ENCODE results near the gene ITGBL1.

The ITGBL1 gene

DNA sequence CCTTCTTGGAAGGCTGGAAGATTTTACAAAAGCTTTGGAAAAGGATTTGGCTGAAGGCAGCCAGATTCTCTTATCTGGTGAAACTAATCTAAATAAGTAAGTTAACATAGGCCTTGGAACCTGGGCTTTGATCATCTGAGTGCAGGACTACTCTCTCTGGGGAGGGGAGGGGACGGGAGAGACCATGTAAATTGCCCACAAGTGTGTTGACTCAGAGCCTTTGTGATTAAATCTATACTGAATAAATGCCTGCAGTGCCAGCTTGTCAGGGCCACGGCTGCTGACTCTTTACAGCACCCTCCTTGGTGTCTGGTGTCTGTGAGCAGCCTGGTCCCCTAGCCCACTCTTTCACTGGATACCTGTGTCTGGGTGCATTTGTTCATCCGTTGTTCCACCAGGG, 251.4 kb downstream of the ITGBL1 start:
- TF ChIP-seq POLR2A (IDR thresholded peaks at IDR 0.05; ENCODE audit: extremely low read depth, insufficient read length) (no peak), MYC (IDR thresholded peaks at IDR 0.05; ENCODE audit: low read depth, low read length) (no peak), MAX (IDR thresholded peaks at IDR 0.05; ENCODE audit: low read depth, low read length) (no peak)
- TF ChIP-seq, protein P1, sequence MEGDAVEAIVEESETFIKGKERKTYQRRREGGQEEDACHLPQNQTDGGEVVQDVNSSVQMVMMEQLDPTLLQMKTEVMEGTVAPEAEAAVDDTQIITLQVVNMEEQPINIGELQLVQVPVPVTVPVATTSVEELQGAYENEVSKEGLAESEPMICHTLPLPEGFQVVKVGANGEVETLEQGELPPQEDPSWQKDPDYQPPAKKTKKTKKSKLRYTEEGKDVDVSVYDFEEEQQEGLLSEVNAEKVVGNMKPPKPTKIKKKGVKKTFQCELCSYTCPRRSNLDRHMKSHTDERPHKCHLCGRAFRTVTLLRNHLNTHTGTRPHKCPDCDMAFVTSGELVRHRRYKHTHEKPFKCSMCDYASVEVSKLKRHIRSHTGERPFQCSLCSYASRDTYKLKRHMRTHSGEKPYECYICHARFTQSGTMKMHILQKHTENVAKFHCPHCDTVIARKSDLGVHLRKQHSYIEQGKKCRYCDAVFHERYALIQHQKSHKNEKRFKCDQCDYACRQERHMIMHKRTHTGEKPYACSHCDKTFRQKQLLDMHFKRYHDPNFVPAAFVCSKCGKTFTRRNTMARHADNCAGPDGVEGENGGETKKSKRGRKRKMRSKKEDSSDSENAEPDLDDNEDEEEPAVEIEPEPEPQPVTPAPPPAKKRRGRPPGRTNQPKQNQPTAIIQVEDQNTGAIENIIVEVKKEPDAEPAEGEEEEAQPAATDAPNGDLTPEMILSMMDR (IDR thresholded peaks at IDR 0.05; ENCODE audit: low read depth, low read length), result no peak
- DNase-seq (ENCODE audit: low read depth), result no peak

DNA sequence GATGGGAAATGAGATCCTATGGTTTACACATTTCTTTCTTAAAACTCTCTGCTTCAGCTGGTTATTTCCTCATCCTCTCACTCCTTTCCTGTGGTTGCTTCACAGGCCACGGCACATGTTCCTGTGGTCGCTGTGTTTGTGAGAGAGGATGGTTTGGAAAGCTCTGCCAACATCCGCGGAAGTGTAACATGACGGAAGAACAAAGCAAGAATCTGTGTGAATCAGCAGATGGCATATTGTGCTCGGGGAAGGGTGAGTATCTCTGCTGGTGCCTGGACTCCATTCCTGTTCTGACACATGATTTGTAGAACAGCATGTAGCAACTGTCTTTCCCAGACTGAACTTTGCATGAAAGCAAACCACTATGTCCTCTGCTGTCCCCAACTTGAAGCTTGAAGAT, 254.2 kb downstream of the ITGBL1 start:
- TF ChIP-seq, protein P1 (IDR thresholded peaks at IDR 0.05; ENCODE audit: low read depth, low read length), result no peak
- peak; percentile 94 for TF ChIP-seq MYC (IDR thresholded peaks at IDR 0.05; ENCODE audit: low read depth, low read length)
- TF ChIP-seq POLR2A (IDR thresholded peaks at IDR 0.05; ENCODE audit: extremely low read depth, insufficient read length), result no peak
- peak; percentile 89 for TF ChIP-seq MAX (IDR thresholded peaks at IDR 0.05; ENCODE audit: low read depth, low read length)
- DNase-seq (ENCODE audit: low read depth), result peak; percentile 79
- no peak overlapping the region for H3K4me3 ChIP-seq (ENCODE audit: low read depth, low read length)

More for the DNA sequence above, 251.4 kb downstream of the ITGBL1 start:
- H3K4me3 ChIP-seq (ENCODE audit: low read depth, low read length), result no peak overlapping the region

GRCh38 chr13:101707659-101708058, 255.2 kb downstream of the ITGBL1 start:
- TF ChIP-seq POLR2A (IDR thresholded peaks at IDR 0.05; ENCODE audit: extremely low read depth, insufficient read length) (no peak), MYC (IDR thresholded peaks at IDR 0.05; ENCODE audit: low read depth, low read length) (no peak), MAX (IDR thresholded peaks at IDR 0.05; ENCODE audit: low read depth, low read length) (no peak)
- TF ChIP-seq, protein P1 (IDR thresholded peaks at IDR 0.05; ENCODE audit: low read depth, low read length), result no peak

DNA sequence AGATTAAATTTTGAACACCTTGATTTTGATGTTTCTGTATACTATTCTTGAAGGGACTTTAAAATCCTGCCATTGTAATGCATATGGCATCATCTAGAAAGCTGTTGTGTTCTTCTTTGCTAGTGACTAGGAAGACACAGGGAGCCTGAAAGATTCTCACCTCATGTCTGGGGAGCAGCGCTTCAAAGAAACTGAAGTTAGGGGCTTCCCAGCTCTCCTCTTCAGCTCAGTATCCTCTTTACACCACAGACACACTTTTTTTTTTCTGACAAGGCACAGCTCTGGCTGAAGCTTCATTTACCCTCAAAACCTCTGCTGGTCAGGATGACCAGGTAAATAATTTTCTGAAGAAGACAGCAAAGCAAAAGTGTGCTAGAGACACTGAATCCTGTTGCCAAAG, 255.6 kb downstream of the ITGBL1 start:
- no peak for DNase-seq (ENCODE audit: low read depth)

More at GRCh38 chr13:101707659-101708058, 255.2 kb downstream of the ITGBL1 start:
- no peak for DNase-seq (ENCODE audit: low read depth)
- H3K4me3 ChIP-seq (ENCODE audit: low read depth, low read length), result no peak overlapping the region

DNA sequence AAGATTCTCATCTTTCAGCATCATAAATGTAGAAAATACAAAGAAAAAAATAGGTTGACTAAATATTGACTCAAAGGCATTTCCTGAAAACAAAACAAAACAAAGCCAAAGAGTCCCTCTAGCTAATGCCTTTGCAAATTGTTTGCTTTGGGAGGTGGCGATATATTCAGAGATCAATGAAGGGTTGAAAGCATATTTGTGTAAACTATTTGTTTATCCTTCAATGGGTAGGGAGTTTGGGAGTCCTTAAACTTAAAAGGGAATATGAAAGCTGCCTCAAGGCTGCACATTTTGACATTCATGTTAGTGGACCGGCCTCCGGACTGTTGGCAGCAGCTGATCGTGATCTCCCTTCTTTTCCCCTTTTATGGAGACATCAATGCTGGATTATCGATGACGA, 257.5 kb downstream of the ITGBL1 start:
- TF ChIP-seq MYC (IDR thresholded peaks at IDR 0.05; ENCODE audit: low read depth, low read length) (no peak), POLR2A (IDR thresholded peaks at IDR 0.05; ENCODE audit: extremely low read depth, insufficient read length) (no peak), MAX (IDR thresholded peaks at IDR 0.05; ENCODE audit: low read depth, low read length) (no peak)
- TF ChIP-seq, protein P1 (IDR thresholded peaks at IDR 0.05; ENCODE audit: low read depth, low read length), result no peak
- DNase-seq (ENCODE audit: low read depth), result no peak

More for the DNA sequence above, 255.6 kb downstream of the ITGBL1 start:
- no peak overlapping the region for H3K4me3 ChIP-seq (ENCODE audit: low read depth, low read length)
- TF ChIP-seq, protein P1 (IDR thresholded peaks at IDR 0.05; ENCODE audit: low read depth, low read length), result no peak
- TF ChIP-seq MYC (IDR thresholded peaks at IDR 0.05; ENCODE audit: low read depth, low read length) (no peak), POLR2A (IDR thresholded peaks at IDR 0.05; ENCODE audit: extremely low read depth, insufficient read length) (no peak), MAX (IDR thresholded peaks at IDR 0.05; ENCODE audit: low read depth, low read length) (no peak)

More for the DNA sequence above, 257.5 kb downstream of the ITGBL1 start:
- H3K4me3 ChIP-seq (ENCODE audit: low read depth, low read length), result no peak overlapping the region
